CD14-positive monocyte (primary cell): ENCODE results near the gene JAML. TPM values are rescaled to one million over a fixed set of nuclear protein-coding genes. Genes with fewer than 3 reads are reported as not detected.

ENCODE experiments used
- DNase-seq, 3 donors: peaks; one replicate each; pipeline ENCODE4 v3.0.0-alpha.2; 2011 to 2022
- H2AFZ ChIP-seq: 2 replicates; pipeline ENCODE4 v1.6.0; 2012; ENCODE audit warnings: mild to moderate bottlenecking, low read depth, low read length, inconsistent platforms; ENCODE audit not compliant: insufficient read depth, poor library complexity, severe bottlenecking
- H3K27ac ChIP-seq, 2 donors: 1 replicate in 1 of 2; 2 replicates in 1 of 2; pipeline ENCODE4 v1.5.1; 2012 to 2013; ENCODE audit warnings: low read length in 2 of 2, control low read depth in 1 of 2, inconsistent platforms in 1 of 2, low read depth in 1 of 2, mild to moderate bottlenecking in 1 of 2
- H3K27me3 ChIP-seq, 2 donors: one replicate each; pipeline versions ENCODE4 v1.6.0 to v1.6.1; 2011 to 2013; ENCODE audit warnings: low read length in 2 of 2; ENCODE audit not compliant: control insufficient read depth in 2 of 2, insufficient read depth in 2 of 2
- H3K36me3 ChIP-seq, 2 donors: replicated peaks in 1 of 2; 1 replicate in 1 of 2; 2 replicates in 1 of 2; pipeline versions ENCODE4 v1.5.1 to v1.6.1; 2012 to 2013; ENCODE audit warnings: low read length in 2 of 2, control low read depth in 1 of 2, inconsistent platforms in 1 of 2, mild to moderate bottlenecking in 1 of 2; ENCODE audit not compliant: insufficient read depth in 2 of 2, control insufficient read depth in 1 of 2
- H3K4me1 ChIP-seq, 2 donors: 1 replicate in 1 of 2; 2 replicates in 1 of 2; pipeline versions ENCODE4 v1.5.1 to v1.6.1; 2012 to 2013; ENCODE audit warnings: low read length in 2 of 2, control low read depth in 1 of 2, inconsistent platforms in 1 of 2, mild to moderate bottlenecking in 1 of 2, moderate library complexity in 1 of 2; ENCODE audit not compliant: insufficient read depth in 2 of 2, control insufficient read depth in 1 of 2
- H3K4me2 ChIP-seq: replicated peaks from 2 replicates; pipeline ENCODE3; 2012; ENCODE audit warnings: low read length, moderate library complexity, mild to moderate bottlenecking; ENCODE audit not compliant: poor library complexity, severe bottlenecking; ENCODE audit errors: extremely low read depth
- H3K4me3 ChIP-seq, 3 experiments: fragments of 200-600 bp in 1 of 3; sonication (generic) in 1 of 3; replicated peaks in 1 of 3; 1 replicate in 2 of 3; 2 replicates in 1 of 3; pipeline ENCODE4 v1.5.1; 2011 to 2013; ENCODE audit warnings: low read length in 3 of 3, mild to moderate bottlenecking in 3 of 3, control low read depth in 2 of 3, low read depth in 2 of 3, inconsistent platforms in 1 of 3, moderate library complexity in 1 of 3
- H3K79me2 ChIP-seq: 2 replicates; pipeline ENCODE4 v1.6.0; 2012; ENCODE audit warnings: mild to moderate bottlenecking, control low read depth, inconsistent platforms, low read length, moderate library complexity; ENCODE audit not compliant: insufficient read depth
- H3K9ac ChIP-seq: 2 replicates; pipeline ENCODE4 v1.6.0; 2017; ENCODE audit warnings: low read length, mild to moderate bottlenecking; ENCODE audit not compliant: insufficient read depth, poor library complexity, severe bottlenecking
- H3K9me3 ChIP-seq, 2 donors: replicated peaks in 1 of 2; 1 replicate in 1 of 2; 2 replicates in 1 of 2; pipeline versions ENCODE4 v1.5.1 to v1.6.1; 2012 to 2013; ENCODE audit warnings: low read length in 2 of 2, control low read depth in 1 of 2; ENCODE audit not compliant: control insufficient read depth in 1 of 2, insufficient read depth in 1 of 2
- H4K20me1 ChIP-seq: 2 replicates; pipeline ENCODE4 v1.6.0; 2012; ENCODE audit warnings: mild to moderate bottlenecking, low read length, control low read depth, moderate library complexity; ENCODE audit not compliant: insufficient read depth
- H3K27ac Mint-ChIP-seq, 7 donors: one replicate each; pipeline ENCODE4 v1.8.0; 2020; ENCODE audit warnings: mild to moderate bottlenecking in 7 of 7, mixed read lengths in 7 of 7, moderate library complexity in 6 of 7, inconsistent platforms in 2 of 7
- H3K27me3 Mint-ChIP-seq, 3 donors: one replicate each; pipeline ENCODE4 v1.8.0; 2021 to 2022; ENCODE audit warnings: low read depth in 3 of 3, mild to moderate bottlenecking in 3 of 3, mixed read lengths in 3 of 3, moderate library complexity in 3 of 3, inconsistent platforms in 1 of 3
- H3K36me3 Mint-ChIP-seq, 2 donors: one replicate each; pipeline ENCODE4 v1.8.0; 2020; ENCODE audit warnings: mixed read lengths in 2 of 2, inconsistent platforms in 1 of 2, mild to moderate bottlenecking in 1 of 2
- H3K4me1 Mint-ChIP-seq: one replicate; pipeline ENCODE4 v1.8.0; 2020; ENCODE audit warnings: mild to moderate bottlenecking, mixed read lengths
- H3K4me3 Mint-ChIP-seq, 2 donors: one replicate each; pipeline ENCODE4 v1.8.0; 2020; ENCODE audit warnings: mild to moderate bottlenecking in 2 of 2, mixed read lengths in 2 of 2, moderate library complexity in 1 of 2
- H3K9me3 Mint-ChIP-seq, 7 donors: one replicate each; pipeline ENCODE4 v1.8.0; 2020 to 2022; ENCODE audit warnings: mixed read lengths in 7 of 7, mild to moderate bottlenecking in 6 of 7, moderate library complexity in 6 of 7, inconsistent platforms in 2 of 7
- CTCF ChIP-seq: fragments of 200-600 bp; IDR thresholded peaks from one replicate; pipeline ENCODE4 v1.8.0; 2022; ENCODE audit warnings: antibody characterized with exemption, mild to moderate bottlenecking
- WGBS: methylation state at CpG from one replicate; pipeline ENCODE4 v1.1.5; 2013; ENCODE audit warnings: missing lambda C conversion rate; ENCODE audit not compliant: insufficient coverage; 5-methylcytosine and 5-hydroxymethylcytosine counted together
- intact Hi-C, 2 donors: fragments of 100-400 bp; cut with micrococcal nuclease; formaldehyde crosslinking; loops; one replicate each; pipeline versions ENCODE4 v1.15.0 to v1.15.1; 2023
- polyA plus RNA-seq, 3 donors: library from polyadenylated mRNA; depleted of rRNA in 1 of 3; unstranded in 2 of 3; stranded (reverse) in 1 of 3; fragments of 300-500 nt in 2 of 3; fragments of >200 nt in 1 of 3; fragmentation: Illumina TruSeq in 2 of 3; gene quantifications; 1 replicate in 2 of 3; 2 replicates in 1 of 3; pipeline ENCODE4 v1.2.3, GENCODE V29; 2012 to 2021

The JAML gene
- polyA plus RNA-seq, 3 donors: 316 to 968 (median 748) TPM

- peak overlapping the region in 1 of 2 donors; percentile 66 for H3K4me3 Mint-ChIP-seq
- WGBS: 12% methylated on average over 21 of the region's 21 CpGs
- no peak overlapping the region for H2AFZ ChIP-seq
- H3K79me2 ChIP-seq: no peaks in the 10 kb centered on the region
- peaks cover 52 to 72% of the 10 kb centered on the region in 2 donors for H3K27me3 ChIP-seq
- DNase-seq: no peak
- no peaks in the 10 kb centered on the region for H3K36me3 ChIP-seq
- no peak overlapping the region for H3K4me3 ChIP-seq
- no peak overlapping the region for H3K4me2 ChIP-seq
- no peaks in the 10 kb centered on the region for H4K20me1 ChIP-seq
- no peak overlapping the region for H3K27ac Mint-ChIP-seq
- H3K9ac ChIP-seq: no peak overlapping the region
- H3K4me1 Mint-ChIP-seq: peaks cover 22% of the 10 kb centered on the region
- peaks cover 61 to 80% (median 71%) of the 10 kb centered on the region in 3 donors for H3K27me3 Mint-ChIP-seq
- peaks cover 0 to 12% (median 4%) of the 10 kb centered on the region in 7 donors for H3K9me3 Mint-ChIP-seq
- no peak overlapping the region for H3K27ac ChIP-seq
- TF ChIP-seq CTCF: no peak
- intact Hi-C loops: no loop called here
- peaks cover 5 to 8% of the 10 kb centered on the region in 2 donors for H3K36me3 Mint-ChIP-seq
- peaks cover 10 to 22% of the 10 kb centered on the region in 2 donors for H3K4me1 ChIP-seq
- peaks cover 0 to 22% of the 10 kb centered on the region in 2 donors for H3K9me3 ChIP-seq
Observed at GRCh38 chr11:118156531-118157185, 68.2 kb downstream of the JAML start.

GRCh38 chr11:118155776-118156530, 68.9 kb downstream of the JAML start:
- H3K36me3 Mint-ChIP-seq: peaks cover 5 to 8% of the 10 kb centered on the region in 2 donors
- 84% methylated on average over 8 of the region's 11 CpGs for WGBS
- no peak for TF ChIP-seq CTCF
- no peak overlapping the region for H3K4me2 ChIP-seq
- no peak overlapping the region for H2AFZ ChIP-seq
- no peak overlapping the region for H3K9ac ChIP-seq
- H3K27me3 ChIP-seq: peaks cover 56 to 79% of the 10 kb centered on the region in 2 donors
- H3K4me3 ChIP-seq: no peak overlapping the region
- H3K9me3 Mint-ChIP-seq: peaks cover 0 to 12% (median 4%) of the 10 kb centered on the region in 7 donors
- no peaks in the 10 kb centered on the region for H3K36me3 ChIP-seq
- intact Hi-C loops: no loop called here
- H3K79me2 ChIP-seq: no peaks in the 10 kb centered on the region
- H3K27me3 Mint-ChIP-seq: peaks cover 61 to 83% (median 77%) of the 10 kb centered on the region in 3 donors
- DNase-seq: no peak
- H3K9me3 ChIP-seq: peaks cover 0 to 22% of the 10 kb centered on the region in 2 donors
- H4K20me1 ChIP-seq: no peaks in the 10 kb centered on the region
- H3K4me1 ChIP-seq: peaks cover 10 to 22% of the 10 kb centered on the region in 2 donors
- peak overlapping the region in 1 of 2 donors; percentile 65 for H3K4me3 Mint-ChIP-seq
- no peak overlapping the region for H3K27ac Mint-ChIP-seq
- H3K27ac ChIP-seq: no peak overlapping the region
- peaks cover 22% of the 10 kb centered on the region for H3K4me1 Mint-ChIP-seq
